ENCODE results near the gene ITGB1BP1. TPM values are rescaled to one million over a fixed set of nuclear protein-coding genes. Genes with fewer than 3 reads are reported as not detected.

ITGB1BP1 gene
- total and polyA plus RNA-seq, 10 of the 15 experiments (the other 5 are each of a cell fraction or from before 2014, with no cell fraction given) = 50.2 to 273 (median 97.2) TPM

DNA sequence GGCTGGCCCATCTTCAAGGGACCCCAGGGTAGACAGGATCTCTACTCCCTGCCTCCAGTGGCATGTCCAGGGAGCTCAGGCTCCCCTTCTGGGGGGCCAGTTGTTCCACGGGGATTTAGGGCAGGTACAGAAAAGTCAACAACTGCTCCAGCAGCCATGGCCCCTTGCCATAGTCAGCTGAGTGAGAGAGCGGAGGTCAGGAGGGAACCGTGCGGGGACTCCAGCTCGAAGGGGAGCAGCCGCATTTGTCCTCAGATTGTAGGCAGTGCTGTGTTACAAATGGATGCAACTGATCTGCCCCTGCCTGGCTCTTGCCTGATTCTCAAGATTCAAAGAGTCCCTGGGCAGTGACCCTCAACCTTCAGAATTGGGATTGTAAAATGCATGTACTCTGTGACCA is 49.9 kb downstream of the ITGB1BP1 start:
- in situ Hi-C loops (cut with MboI) = loop anchor here (5.0 kb wide), 1 partner anchor 231 kb away; no protein-coding TSS in a partner anchor
- 85% methylated on average over 6 of the region's 6 CpGs for WGBS (ENCODE audit: insufficient coverage, insufficient replicate concordance, low lambda C conversion rate, missing lambda C conversion rate)
- Histone ChIP-seq H3K9ac (ENCODE audit: control insufficient read depth, insufficient read depth, low read length) (no peak overlapping the region), H3K4me1 (ENCODE audit: control insufficient read depth, insufficient read depth, low read length) (no peaks in the 10 kb centered on the region), H3K79me2 (ENCODE audit: control insufficient read depth, insufficient read depth, low read length) (no peaks in the 10 kb centered on the region), H3K4me3 (no peak overlapping the region), H4K20me1 (ENCODE audit: control insufficient read depth, insufficient read depth) (no peaks in the 10 kb centered on the region), H2AFZ (ENCODE audit: control insufficient read depth, low read depth, low read length) (no peak overlapping the region), H3K36me3 (ENCODE audit: control insufficient read depth in 2 of 2, insufficient read depth in 2 of 2, low read length in 1 of 2) (no peaks in the 10 kb centered on the region), H3K27ac (ENCODE audit: control insufficient read depth, insufficient read depth) (no peak overlapping the region), H3K27me3 (replicated peaks in 1 of 2; ENCODE audit: control insufficient read depth in 2 of 2, insufficient read depth in 2 of 2, low read length in 1 of 2) (peaks cover 0 to 1% of the 10 kb centered on the region in 2 experiments; a peak in 2 of 4 replicates), H3K9me3 (replicated peaks; ENCODE audit: control insufficient read depth, insufficient read depth, low read length) (no peaks in the 10 kb centered on the region), H3K4me2 (ENCODE audit: control insufficient read depth, insufficient read depth) (no peak overlapping the region)
- POLR2A ChIA-PET = no interaction called here
- SMC1A ChIA-PET (ENCODE audit: uncharacterized antibody, unreplicated experiment) = no interaction called here
- FAIRE-seq (no peak), ATAC-seq (no peak), DNase-seq (ENCODE audit: low read depth, low spot score) (no peak)
- RAD21 ChIA-PET (ENCODE audit: unreplicated experiment) = no interaction called here
- intact Hi-C loops (cut with micrococcal nuclease; ENCODE audit: unreplicated experiment) = no loop called here
- no peak for TF ChIP-seq NFIC (IDR thresholded peaks at IDR 0.05; ENCODE audit: low read depth, low read length)
- TF ChIP-seq MTA2 (IDR thresholded peaks at IDR 0.05; ENCODE audit: low read depth) = no peak
- no peak for TF ChIP-seq SIX5 (IDR thresholded peaks at IDR 0.05; ENCODE audit: low read depth, low read length, severe bottlenecking)
- no peak for TF ChIP-seq CHD4 (IDR thresholded peaks at IDR 0.05)
- no peak for TF ChIP-seq DPF2 (IDR thresholded peaks at IDR 0.05)
- no peak for TF ChIP-seq TBL1XR1 (IDR thresholded peaks at IDR 0.05; ENCODE audit: low read depth, low read length)
- TF ChIP-seq CREM (IDR thresholded peaks at IDR 0.05; ENCODE audit: low read depth) = no peak
- TF ChIP-seq, protein P1, sequence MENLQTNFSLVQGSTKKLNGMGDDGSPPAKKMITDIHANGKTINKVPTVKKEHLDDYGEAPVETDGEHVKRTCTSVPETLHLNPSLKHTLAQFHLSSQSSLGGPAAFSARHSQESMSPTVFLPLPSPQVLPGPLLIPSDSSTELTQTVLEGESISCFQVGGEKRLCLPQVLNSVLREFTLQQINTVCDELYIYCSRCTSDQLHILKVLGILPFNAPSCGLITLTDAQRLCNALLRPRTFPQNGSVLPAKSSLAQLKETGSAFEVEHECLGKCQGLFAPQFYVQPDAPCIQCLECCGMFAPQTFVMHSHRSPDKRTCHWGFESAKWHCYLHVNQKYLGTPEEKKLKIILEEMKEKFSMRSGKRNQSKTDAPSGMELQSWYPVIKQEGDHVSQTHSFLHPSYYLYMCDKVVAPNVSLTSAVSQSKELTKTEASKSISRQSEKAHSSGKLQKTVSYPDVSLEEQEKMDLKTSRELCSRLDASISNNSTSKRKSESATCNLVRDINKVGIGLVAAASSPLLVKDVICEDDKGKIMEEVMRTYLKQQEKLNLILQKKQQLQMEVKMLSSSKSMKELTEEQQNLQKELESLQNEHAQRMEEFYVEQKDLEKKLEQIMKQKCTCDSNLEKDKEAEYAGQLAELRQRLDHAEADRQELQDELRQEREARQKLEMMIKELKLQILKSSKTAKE (IDR thresholded peaks at IDR 0.05; ENCODE audit: low read depth, poor library complexity, severe bottlenecking) = no peak
- no peak for TF ChIP-seq POLR2AphosphoS5 (IDR thresholded peaks at IDR 0.05; ENCODE audit: low read length)
- TF ChIP-seq CHD2 (IDR thresholded peaks at IDR 0.05; ENCODE audit: borderline replicate concordance, low read depth, low read length) = no peak
- TF ChIP-seq, protein P2, sequence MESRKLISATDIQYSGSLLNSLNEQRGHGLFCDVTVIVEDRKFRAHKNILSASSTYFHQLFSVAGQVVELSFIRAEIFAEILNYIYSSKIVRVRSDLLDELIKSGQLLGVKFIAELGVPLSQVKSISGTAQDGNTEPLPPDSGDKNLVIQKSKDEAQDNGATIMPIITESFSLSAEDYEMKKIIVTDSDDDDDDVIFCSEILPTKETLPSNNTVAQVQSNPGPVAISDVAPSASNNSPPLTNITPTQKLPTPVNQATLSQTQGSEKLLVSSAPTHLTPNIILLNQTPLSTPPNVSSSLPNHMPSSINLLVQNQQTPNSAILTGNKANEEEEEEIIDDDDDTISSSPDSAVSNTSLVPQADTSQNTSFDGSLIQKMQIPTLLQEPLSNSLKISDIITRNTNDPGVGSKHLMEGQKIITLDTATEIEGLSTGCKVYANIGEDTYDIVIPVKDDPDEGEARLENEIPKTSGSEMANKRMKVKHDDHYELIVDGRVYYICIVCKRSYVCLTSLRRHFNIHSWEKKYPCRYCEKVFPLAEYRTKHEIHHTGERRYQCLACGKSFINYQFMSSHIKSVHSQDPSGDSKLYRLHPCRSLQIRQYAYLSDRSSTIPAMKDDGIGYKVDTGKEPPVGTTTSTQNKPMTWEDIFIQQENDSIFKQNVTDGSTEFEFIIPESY (IDR thresholded peaks at IDR 0.05) = no peak
- TF ChIP-seq SREBF2 (IDR thresholded peaks at IDR 0.05; ENCODE audit: low read length) = no peak
- TF ChIP-seq, protein P3, sequence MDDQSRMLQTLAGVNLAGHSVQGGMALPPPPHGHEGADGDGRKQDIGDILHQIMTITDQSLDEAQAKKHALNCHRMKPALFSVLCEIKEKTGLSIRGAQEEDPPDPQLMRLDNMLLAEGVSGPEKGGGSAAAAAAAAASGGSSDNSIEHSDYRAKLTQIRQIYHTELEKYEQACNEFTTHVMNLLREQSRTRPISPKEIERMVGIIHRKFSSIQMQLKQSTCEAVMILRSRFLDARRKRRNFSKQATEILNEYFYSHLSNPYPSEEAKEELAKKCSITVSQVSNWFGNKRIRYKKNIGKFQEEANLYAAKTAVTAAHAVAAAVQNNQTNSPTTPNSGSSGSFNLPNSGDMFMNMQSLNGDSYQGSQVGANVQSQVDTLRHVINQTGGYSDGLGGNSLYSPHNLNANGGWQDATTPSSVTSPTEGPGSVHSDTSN (IDR thresholded peaks at IDR 0.05; ENCODE audit: insufficient replicate concordance, low read depth, low read length) = no peak
- TF ChIP-seq YBX1 (IDR thresholded peaks at IDR 0.05) = no peak
- no peak for TF ChIP-seq ZNF384 (IDR thresholded peaks at IDR 0.05; ENCODE audit: borderline replicate concordance, low read depth, low read length)
- TF ChIP-seq MXI1 (IDR thresholded peaks at IDR 0.05; ENCODE audit: low read depth, low read length) = no peak
- TF ChIP-seq POU2F2 (IDR thresholded peaks at IDR 0.05; ENCODE audit: borderline replicate concordance, low read depth, low read length) = no peak
- no peak for TF ChIP-seq SMC3 (IDR thresholded peaks at IDR 0.05; ENCODE audit: borderline replicate concordance, low read length)
- no peak for TF ChIP-seq YY1 (IDR thresholded peaks at IDR 0.05; ENCODE audit: low read depth, low read length)
- no peak for TF ChIP-seq NR2C2 (IDR thresholded peaks at IDR 0.05; ENCODE audit: borderline replicate concordance, control insufficient read depth, insufficient read length, low read depth)
- CTCF ChIA-PET = interaction anchor here (1.8 kb wide), 1 partner anchor 230 kb away, joined by 6 read pairs; no protein-coding TSS in a partner anchor
- no TSS peak for BruUV-seq (replicated peaks)

Measured in GM12878 (cell line).